HepG2 (cell line): ENCODE data around the gene ANKLE1. TPM values are rescaled to one million over a fixed set of nuclear protein-coding genes. Genes with fewer than 3 reads are reported as not detected.

Source experiments
- BCL6 ChIP-seq: IDR thresholded peaks from 2 replicates; pipeline ENCODE4 v1.6.1; 2016; ENCODE audit warnings: missing genetic modification reagents, missing compliant biosample characterization
- ELF4 ChIP-seq: sonication (generic); formaldehyde crosslinking; IDR thresholded peaks from 2 replicates; pipeline ENCODE4 v1.5.0; 2020; ENCODE audit warnings: missing genetic modification reagents, mild to moderate bottlenecking, moderate library complexity, borderline replicate concordance
- HNRNPLL ChIP-seq: fragments of 200-400 bp; formaldehyde crosslinking; IDR thresholded peaks from 2 replicates; pipeline ENCODE4 v1.6.1; 2017; ENCODE audit warnings: mild to moderate bottlenecking, low read depth, low read length; ENCODE audit not compliant: poor library complexity, severe bottlenecking
- KDM4B ChIP-seq: sonication (generic); formaldehyde crosslinking; IDR thresholded peaks from 2 replicates; pipeline ENCODE4 v1.4.0; 2020; ENCODE audit warnings: missing genetic modification reagents
- MXI1 ChIP-seq: IDR thresholded peaks from 3 replicates; pipeline ENCODE4 v1.6.1; 2012; ENCODE audit warnings: low read depth, low read length, inconsistent platforms, borderline replicate concordance
- NR2F2 ChIP-seq: IDR thresholded peaks from 2 replicates; pipeline ENCODE4 v1.6.1; 2012; ENCODE audit warnings: low read depth, inconsistent platforms, borderline replicate concordance
- PCBP1 ChIP-seq: fragments of 200-400 bp; formaldehyde crosslinking; IDR thresholded peaks from 2 replicates; pipeline ENCODE4 v1.6.1; 2017; ENCODE audit warnings: mild to moderate bottlenecking, low read depth, low read length, borderline replicate concordance
- ZEB1 ChIP-seq: IDR thresholded peaks from 2 replicates; pipeline ENCODE4 v1.6.1; 2012; ENCODE audit warnings: mild to moderate bottlenecking, low read depth, inconsistent platforms; ENCODE audit not compliant: insufficient replicate concordance
- ZNF235 ChIP-seq: sonication (generic); formaldehyde crosslinking; IDR thresholded peaks from 2 replicates; pipeline ENCODE4 v1.8.1; 2023; ENCODE audit warnings: mild to moderate bottlenecking, missing genetic modification reagents, borderline replicate concordance
- ZNF383 ChIP-seq: sonication (generic); formaldehyde crosslinking; IDR thresholded peaks from 2 replicates; pipeline ENCODE4 v1.4.0; 2020; ENCODE audit warnings: missing genetic modification reagents, mild to moderate bottlenecking, borderline replicate concordance
- polyA plus RNA-seq, 8 experiments: library from polyadenylated mRNA; depleted of rRNA in 3 of 8; stranded (reverse) in 7 of 8; unstranded in 1 of 8; fragments of >200 nt; fragmentation: Illumina TruSeq in 4 of 8; extraction: Trizol in 4 of 8; gene quantifications; 2 replicates each; pipeline versions ENCODE4 v1.2.1 to v1.2.3, GENCODE V29; 2011 to 2016; ENCODE audit warnings: low read depth in 4 of 8, missing spikeins in 1 of 8, mixed read lengths in 1 of 8; ENCODE audit not compliant: insufficient read depth in 1 of 8
- total RNA-seq, 5 experiments: library from RNA; depleted of rRNA; stranded (reverse); fragments of >200 nt; fragmentation: Illumina TruSeq; extraction: Trizol; gene quantifications; 2 replicates each; pipeline ENCODE4 v1.2.3, GENCODE V29; 2016; ENCODE audit warnings: low read depth in 1 of 5
- TF ChIP-seq, protein P1 (sequence below): sonication (generic); formaldehyde crosslinking; IDR thresholded peaks from 2 replicates; pipeline ENCODE4 v1.4.0; 2020; ENCODE audit warnings: missing genetic modification reagents
- TF ChIP-seq, protein P2 (sequence below): sonication (generic); formaldehyde crosslinking; IDR thresholded peaks from 2 replicates; pipeline ENCODE4 v1.4.0; 2020; ENCODE audit warnings: missing genetic modification reagents
- TF ChIP-seq, protein P3 (sequence below): sonication (generic); formaldehyde crosslinking; IDR thresholded peaks from 2 replicates; pipeline ENCODE4 v1.4.0; 2020; ENCODE audit warnings: missing genetic modification reagents, borderline replicate concordance
- TF ChIP-seq, protein P4 (sequence below): sonication (generic); formaldehyde crosslinking; IDR thresholded peaks from 2 replicates; pipeline ENCODE4 v1.8.1; 2023; ENCODE audit warnings: mild to moderate bottlenecking, missing genetic modification reagents

ANKLE1 gene
- total and polyA plus RNA-seq, 2 of the 13 experiments (the other 11 are each of a cell fraction or from before 2014, with no cell fraction given), result 0.69 to 1.5 TPM

GRCh38 chr19:17303167-17303939 lies 21.7 kb downstream of the ANKLE1 start, which contains the start of gene ABHD8 (continued):
- TF ChIP-seq, protein P1, sequence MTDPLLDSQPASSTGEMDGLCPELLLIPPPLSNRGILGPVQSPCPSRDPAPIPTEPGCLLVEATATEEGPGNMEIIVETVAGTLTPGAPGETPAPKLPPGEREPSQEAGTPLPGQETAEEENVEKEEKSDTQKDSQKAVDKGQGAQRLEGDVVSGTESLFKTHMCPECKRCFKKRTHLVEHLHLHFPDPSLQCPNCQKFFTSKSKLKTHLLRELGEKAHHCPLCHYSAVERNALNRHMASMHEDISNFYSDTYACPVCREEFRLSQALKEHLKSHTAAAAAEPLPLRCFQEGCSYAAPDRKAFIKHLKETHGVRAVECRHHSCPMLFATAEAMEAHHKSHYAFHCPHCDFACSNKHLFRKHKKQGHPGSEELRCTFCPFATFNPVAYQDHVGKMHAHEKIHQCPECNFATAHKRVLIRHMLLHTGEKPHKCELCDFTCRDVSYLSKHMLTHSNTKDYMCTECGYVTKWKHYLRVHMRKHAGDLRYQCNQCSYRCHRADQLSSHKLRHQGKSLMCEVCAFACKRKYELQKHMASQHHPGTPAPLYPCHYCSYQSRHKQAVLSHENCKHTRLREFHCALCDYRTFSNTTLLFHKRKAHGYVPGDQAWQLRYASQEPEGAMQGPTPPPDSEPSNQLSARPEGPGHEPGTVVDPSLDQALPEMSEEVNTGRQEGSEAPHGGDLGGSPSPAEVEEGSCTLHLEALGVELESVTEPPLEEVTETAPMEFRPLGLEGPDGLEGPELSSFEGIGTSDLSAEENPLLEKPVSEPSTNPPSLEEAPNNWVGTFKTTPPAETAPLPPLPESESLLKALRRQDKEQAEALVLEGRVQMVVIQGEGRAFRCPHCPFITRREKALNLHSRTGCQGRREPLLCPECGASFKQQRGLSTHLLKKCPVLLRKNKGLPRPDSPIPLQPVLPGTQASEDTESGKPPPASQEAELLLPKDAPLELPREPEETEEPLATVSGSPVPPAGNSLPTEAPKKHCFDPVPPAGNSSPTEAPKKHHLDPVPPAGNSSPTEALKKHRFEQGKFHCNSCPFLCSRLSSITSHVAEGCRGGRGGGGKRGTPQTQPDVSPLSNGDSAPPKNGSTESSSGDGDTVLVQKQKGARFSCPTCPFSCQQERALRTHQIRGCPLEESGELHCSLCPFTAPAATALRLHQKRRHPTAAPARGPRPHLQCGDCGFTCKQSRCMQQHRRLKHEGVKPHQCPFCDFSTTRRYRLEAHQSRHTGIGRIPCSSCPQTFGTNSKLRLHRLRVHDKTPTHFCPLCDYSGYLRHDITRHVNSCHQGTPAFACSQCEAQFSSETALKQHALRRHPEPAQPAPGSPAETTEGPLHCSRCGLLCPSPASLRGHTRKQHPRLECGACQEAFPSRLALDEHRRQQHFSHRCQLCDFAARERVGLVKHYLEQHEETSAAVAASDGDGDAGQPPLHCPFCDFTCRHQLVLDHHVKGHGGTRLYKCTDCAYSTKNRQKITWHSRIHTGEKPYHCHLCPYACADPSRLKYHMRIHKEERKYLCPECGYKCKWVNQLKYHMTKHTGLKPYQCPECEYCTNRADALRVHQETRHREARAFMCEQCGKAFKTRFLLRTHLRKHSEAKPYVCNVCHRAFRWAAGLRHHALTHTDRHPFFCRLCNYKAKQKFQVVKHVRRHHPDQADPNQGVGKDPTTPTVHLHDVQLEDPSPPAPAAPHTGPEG, result peak; percentile 98
- no peak for TF ChIP-seq ELF4 (CRISPR knock-in tag)
- TF ChIP-seq ZNF235, result no peak
- 0 out of 2 replicates have a peak, but pooled peaks have one; percentile 48 for TF ChIP-seq PCBP1
- TF ChIP-seq, protein P2, sequence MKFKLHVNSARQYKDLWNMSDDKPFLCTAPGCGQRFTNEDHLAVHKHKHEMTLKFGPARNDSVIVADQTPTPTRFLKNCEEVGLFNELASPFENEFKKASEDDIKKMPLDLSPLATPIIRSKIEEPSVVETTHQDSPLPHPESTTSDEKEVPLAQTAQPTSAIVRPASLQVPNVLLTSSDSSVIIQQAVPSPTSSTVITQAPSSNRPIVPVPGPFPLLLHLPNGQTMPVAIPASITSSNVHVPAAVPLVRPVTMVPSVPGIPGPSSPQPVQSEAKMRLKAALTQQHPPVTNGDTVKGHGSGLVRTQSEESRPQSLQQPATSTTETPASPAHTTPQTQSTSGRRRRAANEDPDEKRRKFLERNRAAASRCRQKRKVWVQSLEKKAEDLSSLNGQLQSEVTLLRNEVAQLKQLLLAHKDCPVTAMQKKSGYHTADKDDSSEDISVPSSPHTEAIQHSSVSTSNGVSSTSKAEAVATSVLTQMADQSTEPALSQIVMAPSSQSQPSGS (CRISPR knock-in tag), result no peak
- TF ChIP-seq MXI1, result peak; percentile 59; the same call in 1 of the 3 replicates
- TF ChIP-seq KDM4B (CRISPR knock-in tag), result no peak
- TF ChIP-seq BCL6, result peak; percentile 22; the same call in 1 of the 2 replicates
- TF ChIP-seq ZEB1, result no peak
- no peak for TF ChIP-seq NR2F2
- TF ChIP-seq ZNF383 (CRISPR knock-in tag), result no peak
- TF ChIP-seq, protein P3, sequence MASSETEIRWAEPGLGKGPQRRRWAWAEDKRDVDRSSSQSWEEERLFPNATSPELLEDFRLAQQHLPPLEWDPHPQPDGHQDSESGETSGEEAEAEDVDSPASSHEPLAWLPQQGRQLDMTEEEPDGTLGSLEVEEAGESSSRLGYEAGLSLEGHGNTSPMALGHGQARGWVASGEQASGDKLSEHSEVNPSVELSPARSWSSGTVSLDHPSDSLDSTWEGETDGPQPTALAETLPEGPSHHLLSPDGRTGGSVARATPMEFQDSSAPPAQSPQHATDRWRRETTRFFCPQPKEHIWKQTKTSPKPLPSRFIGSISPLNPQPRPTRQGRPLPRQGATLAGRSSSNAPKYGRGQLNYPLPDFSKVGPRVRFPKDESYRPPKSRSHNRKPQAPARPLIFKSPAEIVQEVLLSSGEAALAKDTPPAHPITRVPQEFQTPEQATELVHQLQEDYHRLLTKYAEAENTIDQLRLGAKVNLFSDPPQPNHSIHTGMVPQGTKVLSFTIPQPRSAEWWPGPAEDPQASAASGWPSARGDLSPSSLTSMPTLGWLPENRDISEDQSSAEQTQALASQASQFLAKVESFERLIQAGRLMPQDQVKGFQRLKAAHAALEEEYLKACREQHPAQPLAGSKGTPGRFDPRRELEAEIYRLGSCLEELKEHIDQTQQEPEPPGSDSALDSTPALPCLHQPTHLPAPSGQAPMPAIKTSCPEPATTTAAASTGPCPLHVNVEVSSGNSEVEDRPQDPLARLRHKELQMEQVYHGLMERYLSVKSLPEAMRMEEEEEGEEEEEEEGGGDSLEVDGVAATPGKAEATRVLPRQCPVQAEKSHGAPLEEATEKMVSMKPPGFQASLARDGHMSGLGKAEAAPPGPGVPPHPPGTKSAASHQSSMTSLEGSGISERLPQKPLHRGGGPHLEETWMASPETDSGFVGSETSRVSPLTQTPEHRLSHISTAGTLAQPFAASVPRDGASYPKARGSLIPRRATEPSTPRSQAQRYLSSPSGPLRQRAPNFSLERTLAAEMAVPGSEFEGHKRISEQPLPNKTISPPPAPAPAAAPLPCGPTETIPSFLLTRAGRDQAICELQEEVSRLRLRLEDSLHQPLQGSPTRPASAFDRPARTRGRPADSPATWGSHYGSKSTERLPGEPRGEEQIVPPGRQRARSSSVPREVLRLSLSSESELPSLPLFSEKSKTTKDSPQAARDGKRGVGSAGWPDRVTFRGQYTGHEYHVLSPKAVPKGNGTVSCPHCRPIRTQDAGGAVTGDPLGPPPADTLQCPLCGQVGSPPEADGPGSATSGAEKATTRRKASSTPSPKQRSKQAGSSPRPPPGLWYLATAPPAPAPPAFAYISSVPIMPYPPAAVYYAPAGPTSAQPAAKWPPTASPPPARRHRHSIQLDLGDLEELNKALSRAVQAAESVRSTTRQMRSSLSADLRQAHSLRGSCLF (CRISPR knock-in tag), result no peak
- TF ChIP-seq, protein P4, sequence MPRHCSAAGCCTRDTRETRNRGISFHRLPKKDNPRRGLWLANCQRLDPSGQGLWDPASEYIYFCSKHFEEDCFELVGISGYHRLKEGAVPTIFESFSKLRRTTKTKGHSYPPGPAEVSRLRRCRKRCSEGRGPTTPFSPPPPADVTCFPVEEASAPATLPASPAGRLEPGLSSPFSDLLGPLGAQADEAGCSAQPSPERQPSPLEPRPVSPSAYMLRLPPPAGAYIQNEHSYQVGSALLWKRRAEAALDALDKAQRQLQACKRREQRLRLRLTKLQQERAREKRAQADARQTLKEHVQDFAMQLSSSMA (CRISPR knock-in tag), result peak; percentile 36; the same call in 1 of the 2 replicates
- peak; percentile 71 for TF ChIP-seq HNRNPLL
